ENCODE measurements around the gene DAPL1. TPM values are rescaled to one million over a fixed set of nuclear protein-coding genes. Genes with fewer than 3 reads are reported as not detected.
"Not testable (repeated sequence)": the region's sequence is repeated elsewhere in the genome, so short reads cannot be mapped to it uniquely, and the experiment has no call there.

The DAPL1 gene
- total RNA-seq, 1 experiment from 2014 or later: not detected

DNA sequence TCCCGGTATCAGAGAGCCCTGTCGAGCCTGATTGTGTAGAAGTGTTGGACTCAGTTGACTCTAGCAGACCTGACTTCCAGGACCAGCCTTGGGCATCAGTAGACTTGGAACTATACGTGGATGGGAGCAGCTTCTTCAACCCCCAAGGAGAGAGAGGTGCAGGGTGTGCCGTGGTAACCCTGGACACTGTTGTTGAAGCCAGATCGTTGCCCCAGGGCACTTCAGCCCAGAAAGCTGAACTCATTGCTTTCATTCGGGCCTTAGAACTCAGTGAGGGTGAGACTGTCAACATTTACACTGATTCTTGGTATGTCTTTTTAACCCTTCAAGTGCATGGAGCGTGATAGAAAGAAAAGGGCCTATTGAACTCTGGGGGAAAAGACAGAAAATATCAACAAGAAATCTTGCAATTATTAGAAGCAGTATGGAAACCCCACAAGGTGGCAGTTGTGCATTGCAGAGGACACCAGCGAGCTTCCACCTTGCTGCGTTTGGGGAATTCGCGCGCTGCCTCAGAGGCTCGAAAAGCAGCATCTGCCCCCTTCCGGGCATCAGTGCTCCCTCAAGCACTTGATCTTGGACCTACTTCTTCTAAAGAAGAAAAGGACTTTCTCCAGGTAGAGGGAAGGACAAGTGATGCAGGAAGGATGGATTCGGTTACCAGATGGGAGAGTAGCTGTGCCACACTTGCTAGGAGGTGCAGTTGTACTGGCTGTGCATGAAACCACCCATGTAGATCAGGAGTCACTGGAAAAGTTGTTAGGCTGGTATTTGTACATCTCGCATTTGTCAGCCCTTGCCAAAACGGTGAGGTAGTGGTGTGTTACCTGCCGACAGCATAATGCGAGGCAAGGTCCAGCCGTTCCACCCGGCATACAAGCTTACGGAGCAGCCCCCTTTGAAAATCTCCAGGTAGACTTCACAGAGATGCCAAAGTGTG lies 53.2 kb downstream of the DAPL1 start:
- H3K4me3 Mint-ChIP-seq (ENCODE audit: unreplicated experiment); H3K27me3 Mint-ChIP-seq (ENCODE audit: insufficient read depth, unreplicated experiment); H3K27ac Mint-ChIP-seq (ENCODE audit: low read depth, unreplicated experiment); CTCF ChIA-PET; H3K36me3 Mint-ChIP-seq (ENCODE audit: insufficient read depth, unreplicated experiment); H3K9me3 Mint-ChIP-seq (ENCODE audit: unreplicated experiment); DNase-seq (ENCODE audit: unreplicated experiment); intact Hi-C loops (cut with micrococcal nuclease); BruUV-seq (replicated peaks): not testable (repeated sequence)
- POLR2A ChIA-PET: interaction anchor here (0.6 kb wide), 1 partner anchor 43 kb away, joined by 3 read pairs; no protein-coding TSS in a partner anchor
- H3K4me1 Mint-ChIP-seq (ENCODE audit: insufficient read depth, unreplicated experiment): peaks cover 12% of the 10 kb centered on the region
- TF ChIP-seq, protein P1, sequence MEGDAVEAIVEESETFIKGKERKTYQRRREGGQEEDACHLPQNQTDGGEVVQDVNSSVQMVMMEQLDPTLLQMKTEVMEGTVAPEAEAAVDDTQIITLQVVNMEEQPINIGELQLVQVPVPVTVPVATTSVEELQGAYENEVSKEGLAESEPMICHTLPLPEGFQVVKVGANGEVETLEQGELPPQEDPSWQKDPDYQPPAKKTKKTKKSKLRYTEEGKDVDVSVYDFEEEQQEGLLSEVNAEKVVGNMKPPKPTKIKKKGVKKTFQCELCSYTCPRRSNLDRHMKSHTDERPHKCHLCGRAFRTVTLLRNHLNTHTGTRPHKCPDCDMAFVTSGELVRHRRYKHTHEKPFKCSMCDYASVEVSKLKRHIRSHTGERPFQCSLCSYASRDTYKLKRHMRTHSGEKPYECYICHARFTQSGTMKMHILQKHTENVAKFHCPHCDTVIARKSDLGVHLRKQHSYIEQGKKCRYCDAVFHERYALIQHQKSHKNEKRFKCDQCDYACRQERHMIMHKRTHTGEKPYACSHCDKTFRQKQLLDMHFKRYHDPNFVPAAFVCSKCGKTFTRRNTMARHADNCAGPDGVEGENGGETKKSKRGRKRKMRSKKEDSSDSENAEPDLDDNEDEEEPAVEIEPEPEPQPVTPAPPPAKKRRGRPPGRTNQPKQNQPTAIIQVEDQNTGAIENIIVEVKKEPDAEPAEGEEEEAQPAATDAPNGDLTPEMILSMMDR (IDR thresholded peaks at IDR 0.05; ENCODE audit: unreplicated experiment): peak; percentile 16

DNA sequence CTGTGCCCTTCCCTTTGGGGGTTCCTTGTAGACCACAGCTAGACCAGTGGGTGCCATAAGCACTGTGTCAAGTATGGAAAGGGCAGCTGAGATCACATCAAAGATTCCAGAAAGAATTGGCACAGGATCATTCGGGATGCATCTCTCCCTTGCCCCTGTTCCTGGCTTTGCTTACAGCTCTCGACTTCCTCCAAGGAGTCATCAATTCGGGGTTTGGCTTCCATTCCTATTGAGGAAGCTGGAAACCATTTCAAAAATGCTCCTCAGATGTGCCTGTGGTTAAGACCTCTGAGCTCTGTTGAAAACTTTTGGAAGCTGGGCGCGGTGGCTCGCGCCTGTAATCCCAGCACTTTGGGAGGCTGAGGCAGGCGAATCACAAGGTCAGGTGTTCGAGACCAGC lies 65.1 kb downstream of the DAPL1 start:
- POLR2A ChIA-PET; intact Hi-C loops (cut with micrococcal nuclease); BruUV-seq (replicated peaks); H3K9me3 Mint-ChIP-seq (ENCODE audit: unreplicated experiment); H3K27ac Mint-ChIP-seq (ENCODE audit: low read depth, unreplicated experiment); H3K4me3 Mint-ChIP-seq (ENCODE audit: unreplicated experiment); H3K36me3 Mint-ChIP-seq (ENCODE audit: insufficient read depth, unreplicated experiment); CTCF ChIA-PET; DNase-seq (ENCODE audit: unreplicated experiment); H3K4me1 Mint-ChIP-seq (ENCODE audit: insufficient read depth, unreplicated experiment): not testable (repeated sequence)
- H3K27me3 Mint-ChIP-seq (ENCODE audit: insufficient read depth, unreplicated experiment): peaks cover 27% of the 10 kb centered on the region

DNA sequence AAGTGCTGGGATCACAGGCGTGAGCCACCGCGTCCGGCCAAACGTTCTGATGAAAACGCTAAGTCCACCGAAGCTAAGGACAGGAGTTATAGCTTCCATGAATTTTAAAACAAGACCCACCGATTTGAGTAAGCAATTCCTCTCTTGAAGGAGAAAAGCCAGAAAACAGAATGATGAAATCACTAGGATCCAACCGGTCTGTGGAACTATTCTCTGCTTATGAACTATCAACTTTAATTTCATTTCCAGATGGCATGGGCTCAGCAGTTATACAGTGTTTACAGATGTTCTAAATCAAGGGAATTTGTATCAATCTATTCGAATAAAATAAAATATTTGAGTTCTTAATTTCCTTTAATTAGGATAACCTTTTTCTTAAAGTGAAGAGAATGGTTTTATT lies 66.5 kb downstream of the DAPL1 start:
- H3K27me3 Mint-ChIP-seq (ENCODE audit: insufficient read depth, unreplicated experiment): peaks cover 27% of the 10 kb centered on the region
- BruUV-seq (replicated peaks); POLR2A ChIA-PET; CTCF ChIA-PET; H3K9me3 Mint-ChIP-seq (ENCODE audit: unreplicated experiment); H3K27ac Mint-ChIP-seq (ENCODE audit: low read depth, unreplicated experiment); H3K36me3 Mint-ChIP-seq (ENCODE audit: insufficient read depth, unreplicated experiment); H3K4me1 Mint-ChIP-seq (ENCODE audit: insufficient read depth, unreplicated experiment); intact Hi-C loops (cut with micrococcal nuclease); DNase-seq (ENCODE audit: unreplicated experiment); H3K4me3 Mint-ChIP-seq (ENCODE audit: unreplicated experiment): not testable (repeated sequence)

DNA sequence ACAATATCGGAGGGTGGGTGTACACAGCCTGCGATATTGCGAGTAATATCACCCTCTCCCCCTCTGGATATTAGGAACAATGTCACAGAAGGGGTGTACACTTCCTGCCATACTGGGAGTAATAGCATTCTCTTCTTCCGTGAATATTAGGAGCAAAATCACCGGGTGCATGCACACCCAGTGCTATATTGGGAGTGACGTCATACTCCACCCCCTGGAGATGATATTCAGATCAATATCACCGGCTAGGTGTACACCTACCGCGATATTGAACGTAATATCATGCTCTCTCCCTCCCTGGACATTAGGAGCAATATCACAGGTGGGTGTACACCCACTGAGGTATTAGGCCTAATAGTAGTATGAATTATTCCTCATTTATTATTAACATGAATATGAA lies 70.4 kb downstream of the DAPL1 start:
- H3K4me1 Mint-ChIP-seq (ENCODE audit: insufficient read depth, unreplicated experiment); H3K36me3 Mint-ChIP-seq (ENCODE audit: insufficient read depth, unreplicated experiment); DNase-seq (ENCODE audit: unreplicated experiment); POLR2A ChIA-PET; H3K27ac Mint-ChIP-seq (ENCODE audit: low read depth, unreplicated experiment); H3K4me3 Mint-ChIP-seq (ENCODE audit: unreplicated experiment); H3K9me3 Mint-ChIP-seq (ENCODE audit: unreplicated experiment); intact Hi-C loops (cut with micrococcal nuclease); CTCF ChIA-PET; BruUV-seq (replicated peaks): not testable (repeated sequence)
- H3K27me3 Mint-ChIP-seq (ENCODE audit: insufficient read depth, unreplicated experiment): peaks cover 27% of the 10 kb centered on the region

Other genes starting within 250 kb of the DAPL1 start
- gene TANC1, start 173.3 kb downstream of the DAPL1 start, total RNA-seq (2022): 31.0 and 35.3 TPM in 2 replicates